IMR-90 (cell line): Measurements from ENCODE around the gene DHX15.
A peak's percentile ranks its signal among the peaks of the same experiment; 100 is the strongest.

Experiments
- BHLHE40 ChIP-seq: fragments of 150-350 bp; IDR thresholded peaks from 2 replicates; pipeline ENCODE4 v1.6.1; 2016; ENCODE audit warnings: mild to moderate bottlenecking, low read depth, low read length
- CEBPB ChIP-seq: IDR thresholded peaks from 2 replicates; pipeline ENCODE4 v1.6.1; 2012; ENCODE audit warnings: low read depth, low read length, improper control_type of control experiment
- CHD1 ChIP-seq: IDR thresholded peaks from 2 replicates; pipeline ENCODE4 v1.6.1; 2012; ENCODE audit warnings: low read depth, low read length, improper control_type of control experiment
- FOS ChIP-seq: fragments of 150-350 bp; IDR thresholded peaks from 2 replicates; pipeline ENCODE4 v1.6.1; 2016; ENCODE audit warnings: low read depth, low read length
- MAFK ChIP-seq: IDR thresholded peaks from 2 replicates; pipeline ENCODE4 v1.6.1; 2012; ENCODE audit warnings: low read depth, low read length, improper control_type of control experiment
- POLR2A ChIP-seq: IDR thresholded peaks from 2 replicates; pipeline ENCODE4 v1.6.1; 2012; ENCODE audit warnings: mild to moderate bottlenecking, low read depth, low read length
- RAD21 ChIP-seq: IDR thresholded peaks from 2 replicates; pipeline ENCODE4 v1.6.1; 2012; ENCODE audit warnings: low read length, improper control_type of control experiment
- RFX5 ChIP-seq: IDR thresholded peaks from 2 replicates; pipeline ENCODE4 v1.8.0; 2012; ENCODE audit warnings: low read depth, mild to moderate bottlenecking, low read length, moderate library complexity
- TF ChIP-seq, protein P1 (sequence below): conservative IDR thresholded peaks from 2 replicates; pipeline ENCODE4 v1.5.1; 2012; ENCODE audit warnings: mild to moderate bottlenecking, low read depth, low read length, improper control_type of control experiment
- TF ChIP-seq, protein P2 (sequence below): fragments of 150-350 bp; IDR thresholded peaks from 2 replicates; pipeline ENCODE4 v1.6.1; 2017; ENCODE audit warnings: mild to moderate bottlenecking, antibody characterized with exemption, low read length, low read depth
- TF ChIP-seq, protein P3 (sequence below): fragments of 150-350 bp; IDR thresholded peaks from 2 replicates; pipeline ENCODE4 v1.6.1; 2016; ENCODE audit warnings: low read depth, mild to moderate bottlenecking, low read length, moderate library complexity, borderline replicate concordance

DNA sequence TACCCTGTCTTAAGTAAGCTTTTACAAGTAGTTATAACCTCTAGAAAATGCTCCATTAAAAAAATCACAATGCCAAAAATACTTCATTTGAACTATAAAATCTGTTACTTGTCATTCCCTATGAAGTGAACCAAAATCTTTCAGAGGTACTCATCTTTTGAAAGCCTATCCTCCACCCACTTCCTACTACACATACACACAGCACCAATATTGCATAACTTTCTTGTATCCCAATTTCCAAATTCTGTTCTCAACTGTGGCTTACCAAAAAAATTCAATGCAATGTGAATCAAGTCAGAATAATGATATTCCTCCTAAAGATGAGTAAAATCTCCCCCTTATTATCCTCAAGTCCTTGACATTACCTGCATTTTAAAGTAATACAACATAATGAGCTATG lies 15.9 kb downstream of the DHX15 start:
- TF ChIP-seq, protein P1, sequence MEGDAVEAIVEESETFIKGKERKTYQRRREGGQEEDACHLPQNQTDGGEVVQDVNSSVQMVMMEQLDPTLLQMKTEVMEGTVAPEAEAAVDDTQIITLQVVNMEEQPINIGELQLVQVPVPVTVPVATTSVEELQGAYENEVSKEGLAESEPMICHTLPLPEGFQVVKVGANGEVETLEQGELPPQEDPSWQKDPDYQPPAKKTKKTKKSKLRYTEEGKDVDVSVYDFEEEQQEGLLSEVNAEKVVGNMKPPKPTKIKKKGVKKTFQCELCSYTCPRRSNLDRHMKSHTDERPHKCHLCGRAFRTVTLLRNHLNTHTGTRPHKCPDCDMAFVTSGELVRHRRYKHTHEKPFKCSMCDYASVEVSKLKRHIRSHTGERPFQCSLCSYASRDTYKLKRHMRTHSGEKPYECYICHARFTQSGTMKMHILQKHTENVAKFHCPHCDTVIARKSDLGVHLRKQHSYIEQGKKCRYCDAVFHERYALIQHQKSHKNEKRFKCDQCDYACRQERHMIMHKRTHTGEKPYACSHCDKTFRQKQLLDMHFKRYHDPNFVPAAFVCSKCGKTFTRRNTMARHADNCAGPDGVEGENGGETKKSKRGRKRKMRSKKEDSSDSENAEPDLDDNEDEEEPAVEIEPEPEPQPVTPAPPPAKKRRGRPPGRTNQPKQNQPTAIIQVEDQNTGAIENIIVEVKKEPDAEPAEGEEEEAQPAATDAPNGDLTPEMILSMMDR = no peak
- TF ChIP-seq CEBPB = peak; percentile 72
- TF ChIP-seq CHD1 = no peak
- no peak for TF ChIP-seq POLR2A
- TF ChIP-seq RFX5 = no peak
- TF ChIP-seq, protein P2, sequence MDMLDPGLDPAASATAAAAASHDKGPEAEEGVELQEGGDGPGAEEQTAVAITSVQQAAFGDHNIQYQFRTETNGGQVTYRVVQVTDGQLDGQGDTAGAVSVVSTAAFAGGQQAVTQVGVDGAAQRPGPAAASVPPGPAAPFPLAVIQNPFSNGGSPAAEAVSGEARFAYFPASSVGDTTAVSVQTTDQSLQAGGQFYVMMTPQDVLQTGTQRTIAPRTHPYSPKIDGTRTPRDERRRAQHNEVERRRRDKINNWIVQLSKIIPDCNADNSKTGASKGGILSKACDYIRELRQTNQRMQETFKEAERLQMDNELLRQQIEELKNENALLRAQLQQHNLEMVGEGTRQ = no peak
- TF ChIP-seq, protein P3, sequence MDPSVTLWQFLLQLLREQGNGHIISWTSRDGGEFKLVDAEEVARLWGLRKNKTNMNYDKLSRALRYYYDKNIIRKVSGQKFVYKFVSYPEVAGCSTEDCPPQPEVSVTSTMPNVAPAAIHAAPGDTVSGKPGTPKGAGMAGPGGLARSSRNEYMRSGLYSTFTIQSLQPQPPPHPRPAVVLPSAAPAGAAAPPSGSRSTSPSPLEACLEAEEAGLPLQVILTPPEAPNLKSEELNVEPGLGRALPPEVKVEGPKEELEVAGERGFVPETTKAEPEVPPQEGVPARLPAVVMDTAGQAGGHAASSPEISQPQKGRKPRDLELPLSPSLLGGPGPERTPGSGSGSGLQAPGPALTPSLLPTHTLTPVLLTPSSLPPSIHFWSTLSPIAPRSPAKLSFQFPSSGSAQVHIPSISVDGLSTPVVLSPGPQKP = no peak
- no peak for TF ChIP-seq BHLHE40
- TF ChIP-seq MAFK = no peak
- no peak for TF ChIP-seq RAD21
- TF ChIP-seq FOS = no peak
